Fibroblast of skin of left biceps (primary cell): Measurements from ENCODE around the gene URI1.
A peak's percentile ranks its signal among the peaks of the same experiment; 100 is the strongest.
"Not testable (repeated sequence)": the region's sequence is repeated elsewhere in the genome, so short reads cannot be mapped to it uniquely, and the experiment has no call there.

Source experiments
- DNase-seq, 2 experiments: peaks; one replicate each; pipeline ENCODE4 v3.0.0-alpha.2; 2013; ENCODE audit warnings: low read depth in 2 of 2

The URI1 gene

GRCh38 chr19:29941828-29942403 is at the start of gene URI1:
URI1 (plus strand) TSS chr19:29942239; CDS start chr19:29942548, 309 bp downstream.
- peak; percentile 50 to 58 for DNase-seq

GRCh38 chr19:29893606-29894284 is 48.3 kb upstream of the URI1 start:
- DNase-seq, result no peak

DNA sequence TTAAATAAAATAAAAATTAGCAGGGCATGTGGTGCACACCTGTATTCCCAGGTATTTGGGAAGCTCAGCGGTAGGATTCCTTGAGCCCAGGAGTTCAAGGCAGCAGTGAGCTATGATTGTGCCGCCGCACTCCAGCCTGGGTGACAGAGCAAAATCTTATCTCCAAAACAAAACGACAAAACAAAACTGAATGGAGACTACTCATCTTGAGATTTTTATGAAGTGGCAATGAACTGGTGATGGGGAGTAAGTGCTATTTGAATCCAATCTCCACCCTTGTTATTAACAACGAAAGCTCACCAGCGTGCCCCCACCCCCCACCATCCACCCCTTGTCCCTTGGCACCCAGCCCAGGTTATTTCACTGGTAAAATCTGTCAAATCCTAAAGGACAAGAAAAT is 45.2 kb upstream of the URI1 start:
- DNase-seq, result no peak

GRCh38 chr19:29897466-29897865 is 44.6 kb upstream of the URI1 start:
- DNase-seq, result no peak

DNA sequence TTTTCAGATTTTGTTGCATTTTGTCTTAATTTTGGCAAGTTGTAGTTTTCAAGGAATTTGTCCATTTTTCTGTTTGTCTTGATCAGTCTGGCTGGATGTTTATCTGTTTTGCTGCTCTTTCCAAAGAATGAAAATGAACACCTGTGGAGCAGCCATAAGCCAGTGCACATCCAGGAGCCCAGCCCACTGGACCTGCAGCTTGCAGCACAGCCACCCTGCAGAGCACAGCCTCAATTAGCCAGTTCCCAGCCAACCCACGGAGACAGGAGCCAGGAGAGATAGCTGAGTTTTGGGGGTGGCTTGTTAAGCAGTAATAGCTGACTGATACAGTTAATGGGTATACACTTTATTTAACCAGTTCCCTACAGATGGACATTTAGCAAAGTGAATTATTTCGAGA is 38.0 kb upstream of the URI1 start:
- no peak for DNase-seq

GRCh38 chr19:29908963-29909944 is 32.8 kb upstream of the URI1 start:
- no peak for DNase-seq

DNA sequence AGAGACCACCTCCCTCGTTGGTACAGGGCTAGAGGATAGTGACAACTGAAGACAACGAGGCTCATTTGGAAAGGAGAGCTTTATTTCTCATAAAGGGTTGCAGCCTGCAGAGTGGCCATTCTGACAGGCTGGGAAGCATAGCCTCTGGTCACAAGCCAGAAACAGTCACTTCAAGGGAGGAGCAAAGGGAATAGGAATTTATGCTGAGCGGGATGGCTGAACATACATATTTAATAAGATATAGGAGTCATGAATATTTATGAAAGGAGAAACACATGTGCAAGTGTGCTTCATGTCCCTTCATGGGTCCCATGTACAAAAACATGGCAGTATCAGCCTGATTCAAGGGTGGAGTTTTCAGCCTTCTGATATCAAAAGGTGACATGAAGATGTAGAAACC is 27.1 kb upstream of the URI1 start:
- DNase-seq, result no peak

- not testable (repeated sequence) for DNase-seq
Measured at GRCh38 chr19:29915832-29916231, 26.2 kb upstream of the URI1 start.

- DNase-seq, result no peak
Measured at GRCh38 chr19:29917911-29918310, 24.1 kb upstream of the URI1 start.

DNA sequence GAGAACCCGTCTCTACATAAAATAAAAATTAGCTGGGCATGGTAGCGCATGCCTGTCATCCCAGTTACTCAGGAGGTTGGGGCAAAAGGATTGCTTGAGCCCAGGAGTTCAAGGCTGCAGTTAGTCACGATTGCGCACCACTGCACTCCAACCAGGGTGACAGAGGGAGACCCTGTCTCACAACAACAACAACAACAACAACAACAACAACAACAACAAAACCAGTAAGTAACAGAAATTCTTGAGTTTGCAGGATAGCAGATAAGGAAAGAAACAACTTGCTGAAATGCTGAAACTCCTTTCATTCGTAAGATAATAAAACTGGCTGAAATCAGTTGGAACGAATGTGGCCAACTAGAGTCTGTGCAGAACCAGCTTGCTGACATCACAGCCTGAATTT is 23.1 kb upstream of the URI1 start:
- DNase-seq, result no peak

GRCh38 chr19:29922972-29923371 is 19.1 kb upstream of the URI1 start:
- no peak for DNase-seq

DNA sequence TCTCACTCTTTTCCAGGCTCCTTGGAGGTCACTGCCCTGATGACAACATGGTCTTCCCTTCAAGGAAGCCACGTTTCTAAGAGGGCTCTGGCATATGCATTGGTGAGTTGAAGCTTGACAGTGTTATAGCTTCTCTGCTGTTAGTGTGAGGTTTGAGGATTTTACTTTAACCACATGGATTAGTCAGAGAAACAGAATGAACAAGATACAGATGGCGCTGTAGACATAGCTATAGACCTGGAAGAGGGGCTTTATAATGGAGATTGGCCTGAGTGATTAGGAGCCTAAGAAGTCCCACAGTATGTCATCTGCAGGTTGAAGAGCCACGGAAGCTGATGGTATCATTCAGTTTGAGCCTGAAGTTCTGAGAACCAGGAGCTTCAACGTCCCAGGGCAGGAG is 18.4 kb upstream of the URI1 start:
- DNase-seq, result no peak

GRCh38 chr19:29926031-29926430 is 16.0 kb upstream of the URI1 start:
- no peak for DNase-seq

GRCh38 chr19:29926801-29927200 is 15.2 kb upstream of the URI1 start:
- no peak for DNase-seq

DNA sequence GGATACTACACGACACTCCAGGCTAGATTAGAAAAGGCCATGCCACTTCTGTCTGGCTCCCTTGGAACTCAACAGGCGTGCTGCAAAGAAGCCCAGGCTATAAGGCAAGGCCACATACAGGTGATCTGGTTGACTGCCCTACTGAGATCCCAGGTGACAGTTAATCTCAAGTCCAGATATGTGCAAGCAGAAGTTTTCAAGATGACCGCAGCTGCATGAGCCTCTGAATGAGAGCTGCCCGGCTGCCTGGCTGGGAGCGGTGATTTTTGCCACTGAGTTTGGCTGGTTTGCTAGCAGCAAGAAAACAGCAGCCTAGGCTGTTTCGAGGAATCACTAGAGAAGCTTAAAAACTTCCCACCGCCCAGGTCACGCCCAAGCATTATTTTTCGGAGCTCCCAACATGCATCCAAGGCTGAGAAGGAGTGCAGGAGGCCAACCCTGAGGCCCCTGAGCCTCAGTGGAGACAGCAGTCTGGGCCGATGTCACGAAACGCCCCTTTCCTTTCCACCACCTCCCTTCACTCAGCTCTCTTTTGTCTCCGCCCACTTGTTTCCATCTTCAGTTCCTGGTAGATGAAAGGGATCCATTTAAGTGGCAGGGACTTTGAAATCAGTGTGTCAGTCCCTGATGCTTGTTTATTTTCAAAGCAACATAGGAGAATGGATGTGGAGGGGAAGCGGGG is 14.0 kb upstream of the URI1 start:
- DNase-seq, result no peak

GRCh38 chr19:29928831-29929230 is 13.2 kb upstream of the URI1 start:
- no peak for DNase-seq

DNA sequence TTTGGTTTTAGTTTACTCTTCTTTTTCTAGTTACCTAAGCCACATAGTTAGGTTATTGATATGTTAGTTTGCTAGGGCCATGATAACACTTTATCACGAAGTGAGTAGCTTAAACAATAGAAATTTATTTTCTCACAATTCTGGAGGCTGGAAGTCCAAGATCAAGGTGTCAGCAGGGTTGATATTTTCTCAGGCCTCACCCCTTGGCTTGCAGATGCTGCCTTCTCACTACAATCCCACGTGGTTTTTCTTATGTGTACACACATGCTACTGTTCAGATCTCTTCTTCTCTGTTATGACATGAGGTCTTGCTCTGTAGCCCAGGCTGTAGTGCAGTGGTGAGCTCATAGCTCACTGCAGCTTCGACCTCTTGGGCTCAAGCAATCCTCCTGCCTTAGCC is 7.8 kb upstream of the URI1 start:
- no peak for DNase-seq

DNA sequence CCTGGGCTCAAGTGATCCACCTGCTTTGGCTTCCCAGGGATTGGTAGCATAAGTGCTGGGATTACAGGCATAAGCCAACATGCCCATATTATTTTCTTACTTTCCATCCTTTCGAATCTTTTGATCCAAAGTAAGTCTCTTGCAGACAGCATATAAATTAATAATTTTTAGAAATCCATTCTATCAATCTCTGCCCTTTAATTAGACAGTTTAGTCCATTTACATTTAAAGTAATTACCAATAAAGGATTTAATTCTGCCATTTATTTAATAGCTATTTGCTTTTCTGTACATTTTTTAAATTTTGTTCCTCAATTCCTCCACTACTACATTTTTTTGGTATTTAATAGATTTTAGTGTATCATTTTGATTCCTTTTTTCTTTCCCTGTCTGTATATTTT is 7.3 kb upstream of the URI1 start:
- no peak for DNase-seq

- no peak for DNase-seq
Measured at GRCh38 chr19:29936409-29936808, 5.6 kb upstream of the URI1 start.

DNA sequence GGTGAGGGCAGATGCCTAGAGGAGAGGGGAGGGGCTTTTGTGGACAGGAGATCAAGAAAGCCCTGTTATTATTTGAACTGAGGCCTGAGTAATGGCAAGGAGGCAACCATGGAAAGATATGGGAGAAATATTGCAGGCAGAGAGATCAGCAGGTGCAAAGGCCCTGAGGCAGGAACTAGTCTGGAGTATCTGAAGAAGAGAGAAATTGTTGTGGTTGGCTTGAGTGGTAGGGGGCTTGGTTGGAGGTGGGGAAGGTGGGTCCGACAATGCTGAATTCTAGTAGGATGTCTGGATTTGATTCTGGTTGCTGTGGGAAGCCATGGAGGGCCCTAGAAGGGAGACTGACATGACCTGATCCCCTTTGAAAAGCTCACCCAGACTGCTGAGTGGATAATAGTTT is 2.4 kb upstream of the URI1 start:
- DNase-seq, result no peak

GRCh38 chr19:29940971-29941585 is 961 bp upstream of the URI1 start:
- no peak for DNase-seq
